HG03139 (cell line): ENCODE data around the gene ARHGEF33.

Experiments used
- ATAC-seq: cut with Tn5 transposase; IDR thresholded peaks from one replicate; pipeline ENCODE4 v1.9.1; 2021; ENCODE audit not compliant: unreplicated experiment

The ARHGEF33 gene

GRCh38 chr2:38951766-38952165, 62.1 kb downstream of the ARHGEF33 start:
- no peak for ATAC-seq

- ATAC-seq, result no peak
Measured at GRCh38 chr2:38957972-38958371, 68.3 kb downstream of the ARHGEF33 start.

- no peak for ATAC-seq
Measured at GRCh38 chr2:38959466-38959865, 69.8 kb downstream of the ARHGEF33 start.

GRCh38 chr2:38959938-38960608, 70.4 kb downstream of the ARHGEF33 start:
- ATAC-seq, result peak; percentile 85

- ATAC-seq, result no peak
Measured at GRCh38 chr2:38960609-38961320, 71.1 kb downstream of the ARHGEF33 start.

- no peak for ATAC-seq
Measured at GRCh38 chr2:38966006-38966405, 76.3 kb downstream of the ARHGEF33 start.

- no peak for ATAC-seq
Measured at GRCh38 chr2:38966678-38967077, 77.0 kb downstream of the ARHGEF33 start.

GRCh38 chr2:38968021-38968420, 78.3 kb downstream of the ARHGEF33 start:
- no peak for ATAC-seq

GRCh38 chr2:38971377-38971776, 81.7 kb downstream of the ARHGEF33 start:
- ATAC-seq, result no peak

- ATAC-seq, result no peak
Measured at GRCh38 chr2:38973266-38973665, 83.6 kb downstream of the ARHGEF33 start.

- no peak for ATAC-seq
Measured at GRCh38 chr2:38975042-38975441, 85.4 kb downstream of the ARHGEF33 start.

- ATAC-seq, result no peak
Measured at GRCh38 chr2:38977047-38977446, 87.4 kb downstream of the ARHGEF33 start.

GRCh38 chr2:38978296-38978903, 88.7 kb downstream of the ARHGEF33 start:
- ATAC-seq, result no peak

GRCh38 chr2:38978908-38979307, 89.2 kb downstream of the ARHGEF33 start:
- no peak for ATAC-seq

GRCh38 chr2:38981003-38981669, 91.5 kb downstream of the ARHGEF33 start:
- ATAC-seq, result no peak

- no peak for ATAC-seq
Measured at GRCh38 chr2:38981670-38982357, 92.1 kb downstream of the ARHGEF33 start.

GRCh38 chr2:38982498-38982897, 92.8 kb downstream of the ARHGEF33 start:
- ATAC-seq, result no peak

- no peak for ATAC-seq
Measured at GRCh38 chr2:38988716-38989115, 99.0 kb downstream of the ARHGEF33 start.

GRCh38 chr2:38991899-38992298, 102.2 kb downstream of the ARHGEF33 start:
- ATAC-seq, result no peak

GRCh38 chr2:38997781-38998180, 108.1 kb downstream of the ARHGEF33 start:
- no peak for ATAC-seq

- ATAC-seq, result no peak
Measured at GRCh38 chr2:39000552-39000951, 110.9 kb downstream of the ARHGEF33 start.
